Measurements from ENCODE around the gene SSUH2. TPM values are rescaled to one million over a fixed set of nuclear protein-coding genes. Genes with fewer than 3 reads are reported as not detected.

SSUH2 gene
- total RNA-seq, 1 experiment from 2014 or later: 0.30 TPM

- Histone ChIP-seq H3K9me3 (replicated peaks) (peaks cover 15% of the 10 kb centered on the region), H3K36me3 (no peaks in the 10 kb centered on the region), H3K4me1 (peaks cover 5% of the 10 kb centered on the region; the same call in 1 of the 2 replicates), H3K27me3 (no peaks in the 10 kb centered on the region), H3K4me3 (no peak overlapping the region), H3K27ac (no peak overlapping the region)
- DNase-seq: no peak
These were observed 7.1 kb upstream of the SSUH2 start for GRCh38 chr3:8651418-8652323.

- peaks cover 5% of the 10 kb centered on the region; the same call in 1 of the 2 replicates for H3K4me1 ChIP-seq
- H3K27me3 ChIP-seq: no peaks in the 10 kb centered on the region
- peaks cover 15% of the 10 kb centered on the region for H3K9me3 ChIP-seq (replicated peaks)
- DNase-seq: no peak
- H3K4me3 ChIP-seq: no peak overlapping the region; the same call in 1 of the 2 replicates
- no peak overlapping the region for H3K27ac ChIP-seq
- no peaks in the 10 kb centered on the region for H3K36me3 ChIP-seq
These were observed 6.2 kb upstream of the SSUH2 start for GRCh38 chr3:8650583-8651416.

- Histone ChIP-seq H3K36me3 (no peaks in the 10 kb centered on the region), H3K27ac (no peak overlapping the region), H3K27me3 (no peaks in the 10 kb centered on the region), H3K4me1 (peaks cover 5% of the 10 kb centered on the region; the same call in 1 of the 2 replicates), H3K9me3 (replicated peaks) (peaks cover 12% of the 10 kb centered on the region), H3K4me3 (no peak overlapping the region)
- no peak for DNase-seq
These were observed 5.2 kb upstream of the SSUH2 start for GRCh38 chr3:8649757-8650156.

- peaks cover 9% of the 10 kb centered on the region for H3K9me3 ChIP-seq (replicated peaks)
- H3K4me3 ChIP-seq: no peak overlapping the region
- H3K27me3 ChIP-seq: no peaks in the 10 kb centered on the region
- H3K4me1 ChIP-seq: peaks cover 5% of the 10 kb centered on the region; the same call in 1 of the 2 replicates
- no peak overlapping the region for H3K27ac ChIP-seq
- DNase-seq: no peak
- H3K36me3 ChIP-seq: no peaks in the 10 kb centered on the region
These were observed 4.5 kb upstream of the SSUH2 start for GRCh38 chr3:8648909-8649741.

GRCh38 chr3:8647137-8647985 lies 2.8 kb upstream of the SSUH2 start:
- Histone ChIP-seq H3K4me3 (no peak overlapping the region), H3K27ac (no peak overlapping the region), H3K36me3 (no peaks in the 10 kb centered on the region)

GRCh38 chr3:8646313-8646938 lies 1.8 kb upstream of the SSUH2 start:
- Histone ChIP-seq H3K4me3 (no peak overlapping the region), H3K36me3 (no peaks in the 10 kb centered on the region), H3K4me1 (peaks cover 5% of the 10 kb centered on the region; the same call in 1 of the 2 replicates), H3K27ac (no peak overlapping the region), H3K9me3 (replicated peaks) (no peaks in the 10 kb centered on the region), H3K27me3 (no peaks in the 10 kb centered on the region)
- DNase-seq: no peak

More at GRCh38 chr3:8647137-8647985, 2.8 kb upstream of the SSUH2 start:
- Histone ChIP-seq H3K9me3 (replicated peaks) (no peaks in the 10 kb centered on the region), H3K27me3 (no peaks in the 10 kb centered on the region), H3K4me1 (peaks cover 5% of the 10 kb centered on the region; the same call in 1 of the 2 replicates)
- no peak for DNase-seq

- Histone ChIP-seq H3K27me3 (no peaks in the 10 kb centered on the region), H3K4me1 (peaks cover 5% of the 10 kb centered on the region; the same call in 1 of the 2 replicates), H3K9me3 (replicated peaks) (no peaks in the 10 kb centered on the region), H3K4me3 (no peak overlapping the region), H3K36me3 (no peaks in the 10 kb centered on the region), H3K27ac (no peak overlapping the region)
- DNase-seq: no peak
These were observed 1.1 kb upstream of the SSUH2 start for GRCh38 chr3:8645712-8646111.

GRCh38 chr3:8643693-8644365 lies 769 bp downstream of the SSUH2 start:
- H3K9me3 ChIP-seq (replicated peaks): no peaks in the 10 kb centered on the region
- no peak overlapping the region for H3K4me3 ChIP-seq
- H3K4me1 ChIP-seq: peaks cover 6% of the 10 kb centered on the region; the same call in 1 of the 2 replicates
- H3K27ac ChIP-seq: no peak overlapping the region
- no peak for DNase-seq
- H3K36me3 ChIP-seq: no peaks in the 10 kb centered on the region
- no peaks in the 10 kb centered on the region for H3K27me3 ChIP-seq

GRCh38 chr3:8642001-8642400 lies 2.6 kb downstream of the SSUH2 start:
- H3K9me3 ChIP-seq (replicated peaks): no peaks in the 10 kb centered on the region
- no peak overlapping the region for H3K4me3 ChIP-seq

GRCh38 chr3:8641472-8641871 lies 3.1 kb downstream of the SSUH2 start:
- no peaks in the 10 kb centered on the region for H3K27me3 ChIP-seq
- DNase-seq: no peak
- H3K36me3 ChIP-seq: no peaks in the 10 kb centered on the region
- H3K4me3 ChIP-seq: no peak overlapping the region
- H3K4me1 ChIP-seq: peaks cover 6% of the 10 kb centered on the region; the same call in 1 of the 2 replicates
- H3K27ac ChIP-seq: no peak overlapping the region
- no peaks in the 10 kb centered on the region for H3K9me3 ChIP-seq (replicated peaks)

More at GRCh38 chr3:8642001-8642400, 2.6 kb downstream of the SSUH2 start:
- peaks cover 6% of the 10 kb centered on the region; the same call in 1 of the 2 replicates for H3K4me1 ChIP-seq
- no peaks in the 10 kb centered on the region for H3K36me3 ChIP-seq
- no peaks in the 10 kb centered on the region for H3K27me3 ChIP-seq
- no peak for DNase-seq
- H3K27ac ChIP-seq: no peak overlapping the region

- no peaks in the 10 kb centered on the region for H3K27me3 ChIP-seq
These were observed 4.4 kb downstream of the SSUH2 start for GRCh38 chr3:8640223-8640622.

GRCh38 chr3:8639659-8640000 lies 5.0 kb downstream of the SSUH2 start:
- DNase-seq: no peak
- Histone ChIP-seq H3K4me1 (peaks cover 6% of the 10 kb centered on the region; the same call in 1 of the 2 replicates), H3K27ac (no peak overlapping the region), H3K36me3 (no peaks in the 10 kb centered on the region), H3K27me3 (no peaks in the 10 kb centered on the region), H3K9me3 (replicated peaks) (no peaks in the 10 kb centered on the region), H3K4me3 (no peak overlapping the region)

More at GRCh38 chr3:8640223-8640622, 4.4 kb downstream of the SSUH2 start:
- no peaks in the 10 kb centered on the region for H3K9me3 ChIP-seq (replicated peaks)
- H3K4me3 ChIP-seq: no peak overlapping the region
- no peak overlapping the region for H3K27ac ChIP-seq
- peaks cover 6% of the 10 kb centered on the region; the same call in 1 of the 2 replicates for H3K4me1 ChIP-seq
- no peaks in the 10 kb centered on the region for H3K36me3 ChIP-seq
- no peak for DNase-seq

Measured in SJCRH30 (cell line).